Rectal smooth muscle tissue (tissue), 1 donor: ENCODE data around the gene MCU.
"Not testable (repeated sequence)": the region's sequence is repeated elsewhere in the genome, so short reads cannot be mapped to it uniquely, and the experiment has no call there.

ENCODE experiments used
- H3K27ac ChIP-seq: one replicate; pipeline ENCODE4 v1.7.0; 2013; ENCODE audit warnings: low read depth, low read length, inconsistent platforms
- H3K27me3 ChIP-seq: one replicate; pipeline ENCODE4 v1.7.0; 2013; ENCODE audit warnings: low read length; ENCODE audit not compliant: control insufficient read depth, insufficient read depth
- H3K36me3 ChIP-seq: one replicate; pipeline ENCODE4 v1.7.0; 2013; ENCODE audit warnings: low read length; ENCODE audit not compliant: control insufficient read depth, insufficient read depth
- H3K4me1 ChIP-seq: one replicate; pipeline ENCODE4 v1.7.0; 2013; ENCODE audit warnings: low read length; ENCODE audit not compliant: control insufficient read depth, insufficient read depth
- H3K4me3 ChIP-seq: one replicate; pipeline ENCODE4 v1.7.0; 2013; ENCODE audit warnings: low read length
- H3K9ac ChIP-seq: one replicate; pipeline ENCODE4 v1.7.0; 2013; ENCODE audit warnings: low read length

The MCU gene

GRCh38 chr10:72691470-72691862, 477 bp upstream of the MCU start:
- Histone ChIP-seq H3K36me3 (no peaks in the 10 kb centered on the region), H3K27ac (peak overlapping the region; percentile 85), H3K4me1 (peaks cover 25% of the 10 kb centered on the region), H3K9ac (no peak overlapping the region), H3K4me3 (peak overlapping the region; percentile 62), H3K27me3 (no peaks in the 10 kb centered on the region)

GRCh38 chr10:72692744-72692993, 726 bp downstream of the MCU start:
- Histone ChIP-seq H3K4me3 (peak overlapping the region; percentile 93), H3K9ac (peak overlapping the region; percentile 59), H3K36me3 (no peaks in the 10 kb centered on the region), H3K27me3 (no peaks in the 10 kb centered on the region), H3K4me1 (peaks cover 25% of the 10 kb centered on the region), H3K27ac (peak overlapping the region; percentile 74)

- Histone ChIP-seq H3K27ac (peak overlapping the region; percentile 74), H3K27me3 (no peaks in the 10 kb centered on the region), H3K9ac (peak overlapping the region; percentile 59), H3K4me1 (peaks cover 25% of the 10 kb centered on the region), H3K4me3 (peak overlapping the region; percentile 93), H3K36me3 (no peaks in the 10 kb centered on the region)
These were observed 1.2 kb downstream of the MCU start for GRCh38 chr10:72692994-72693781.

GRCh38 chr10:72694476-72695369, 2.8 kb downstream of the MCU start:
- Histone ChIP-seq H3K9ac (no peak overlapping the region), H3K4me1 (peaks cover 25% of the 10 kb centered on the region), H3K4me3 (no peak overlapping the region), H3K27ac (no peak overlapping the region), H3K36me3 (no peaks in the 10 kb centered on the region), H3K27me3 (no peaks in the 10 kb centered on the region)

- no peaks in the 10 kb centered on the region for H3K27me3 ChIP-seq
- peaks cover 25% of the 10 kb centered on the region for H3K4me1 ChIP-seq
- H3K9ac ChIP-seq: no peak overlapping the region
- no peaks in the 10 kb centered on the region for H3K36me3 ChIP-seq
- H3K4me3 ChIP-seq: no peak overlapping the region
- no peak overlapping the region for H3K27ac ChIP-seq
These were observed 3.6 kb downstream of the MCU start for GRCh38 chr10:72695496-72695895.

- Histone ChIP-seq H3K4me1 (peaks cover 20% of the 10 kb centered on the region), H3K9ac (no peak overlapping the region), H3K27ac (no peak overlapping the region), H3K27me3 (no peaks in the 10 kb centered on the region), H3K36me3 (no peaks in the 10 kb centered on the region), H3K4me3 (no peak overlapping the region)
These were observed 5.8 kb downstream of the MCU start for GRCh38 chr10:72697716-72698115.

- not testable (repeated sequence) for H3K27ac ChIP-seq, H3K4me3 ChIP-seq, H3K9ac ChIP-seq, H3K4me1 ChIP-seq, H3K36me3 ChIP-seq, H3K27me3 ChIP-seq
These were observed 10.5 kb downstream of the MCU start for GRCh38 chr10:72702465-72702864.

- Histone ChIP-seq H3K36me3 (no peaks in the 10 kb centered on the region), H3K9ac (no peak overlapping the region), H3K4me3 (no peak overlapping the region), H3K27me3 (no peaks in the 10 kb centered on the region), H3K27ac (no peak overlapping the region), H3K4me1 (no peaks in the 10 kb centered on the region)
These were observed 11.1 kb downstream of the MCU start for GRCh38 chr10:72702868-72703581.

- no peak overlapping the region for H3K4me3 ChIP-seq
- no peak overlapping the region for H3K9ac ChIP-seq
- H3K27ac ChIP-seq: no peak overlapping the region
- H3K36me3 ChIP-seq: no peaks in the 10 kb centered on the region
- no peaks in the 10 kb centered on the region for H3K27me3 ChIP-seq
- peaks cover 3% of the 10 kb centered on the region for H3K4me1 ChIP-seq
These were observed 12.2 kb downstream of the MCU start for GRCh38 chr10:72704117-72704516.

GRCh38 chr10:72709041-72709440, 17.1 kb downstream of the MCU start:
- H3K4me1 ChIP-seq: peaks cover 5% of the 10 kb centered on the region
- H3K9ac ChIP-seq: no peak overlapping the region
- no peak overlapping the region for H3K4me3 ChIP-seq
- no peaks in the 10 kb centered on the region for H3K27me3 ChIP-seq
- H3K36me3 ChIP-seq: no peaks in the 10 kb centered on the region
- H3K27ac ChIP-seq: no peak overlapping the region

- H3K4me1 ChIP-seq: peaks cover 5% of the 10 kb centered on the region
- H3K9ac ChIP-seq: no peak overlapping the region
- peaks cover 5% of the 10 kb centered on the region for H3K36me3 ChIP-seq
- no peak overlapping the region for H3K4me3 ChIP-seq
- H3K27ac ChIP-seq: peak overlapping the region; percentile 15
- H3K27me3 ChIP-seq: no peaks in the 10 kb centered on the region
These were observed 20.2 kb downstream of the MCU start for GRCh38 chr10:72712136-72712535.

- Histone ChIP-seq H3K4me3 (no peak overlapping the region), H3K27ac (no peak overlapping the region), H3K27me3 (no peaks in the 10 kb centered on the region), H3K36me3 (peaks cover 4% of the 10 kb centered on the region), H3K9ac (no peak overlapping the region), H3K4me1 (no peaks in the 10 kb centered on the region)
These were observed 28.1 kb downstream of the MCU start for GRCh38 chr10:72719941-72720592.
